CD4-positive, alpha-beta T cell treated with Interleukin-1 beta for 1 hour (primary cell): ENCODE data around the gene OBP2B.
"Not testable (repeated sequence)": the region's sequence is repeated elsewhere in the genome, so short reads cannot be mapped to it uniquely, and the experiment has no call there.

ENCODE experiments used
- DNase-seq, 2 donors: peaks; one replicate each; pipeline ENCODE4 v3.0.0-alpha.2; 2020 to 2022

OBP2B gene

DNA sequence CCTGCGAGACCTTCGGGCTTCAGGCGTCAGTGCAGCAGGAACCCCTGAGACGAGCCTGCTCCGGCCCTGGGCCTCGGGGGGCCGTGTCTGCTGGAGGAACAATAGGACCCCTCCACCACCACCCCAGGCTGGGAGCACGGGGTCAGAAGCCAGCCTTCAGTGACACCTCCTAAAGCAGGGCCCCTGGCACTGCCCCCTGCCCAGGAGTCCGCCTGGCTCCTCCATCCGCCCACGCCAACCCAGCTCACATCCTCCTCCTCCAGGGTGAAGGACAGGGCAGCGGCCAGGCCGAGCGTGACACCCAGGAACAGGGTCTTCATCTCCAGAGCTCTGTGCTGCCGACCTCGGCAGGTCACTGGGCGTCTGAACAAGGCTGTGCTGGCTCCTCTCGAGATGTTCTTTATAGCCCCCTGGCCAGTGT, at the start of gene OBP2B:
OBP2B (minus strand) TSS at position 371 of the 421 bp plus-strand sequence; CDS start at position 320, 51 bp downstream.
- not testable (repeated sequence) for DNase-seq

DNA sequence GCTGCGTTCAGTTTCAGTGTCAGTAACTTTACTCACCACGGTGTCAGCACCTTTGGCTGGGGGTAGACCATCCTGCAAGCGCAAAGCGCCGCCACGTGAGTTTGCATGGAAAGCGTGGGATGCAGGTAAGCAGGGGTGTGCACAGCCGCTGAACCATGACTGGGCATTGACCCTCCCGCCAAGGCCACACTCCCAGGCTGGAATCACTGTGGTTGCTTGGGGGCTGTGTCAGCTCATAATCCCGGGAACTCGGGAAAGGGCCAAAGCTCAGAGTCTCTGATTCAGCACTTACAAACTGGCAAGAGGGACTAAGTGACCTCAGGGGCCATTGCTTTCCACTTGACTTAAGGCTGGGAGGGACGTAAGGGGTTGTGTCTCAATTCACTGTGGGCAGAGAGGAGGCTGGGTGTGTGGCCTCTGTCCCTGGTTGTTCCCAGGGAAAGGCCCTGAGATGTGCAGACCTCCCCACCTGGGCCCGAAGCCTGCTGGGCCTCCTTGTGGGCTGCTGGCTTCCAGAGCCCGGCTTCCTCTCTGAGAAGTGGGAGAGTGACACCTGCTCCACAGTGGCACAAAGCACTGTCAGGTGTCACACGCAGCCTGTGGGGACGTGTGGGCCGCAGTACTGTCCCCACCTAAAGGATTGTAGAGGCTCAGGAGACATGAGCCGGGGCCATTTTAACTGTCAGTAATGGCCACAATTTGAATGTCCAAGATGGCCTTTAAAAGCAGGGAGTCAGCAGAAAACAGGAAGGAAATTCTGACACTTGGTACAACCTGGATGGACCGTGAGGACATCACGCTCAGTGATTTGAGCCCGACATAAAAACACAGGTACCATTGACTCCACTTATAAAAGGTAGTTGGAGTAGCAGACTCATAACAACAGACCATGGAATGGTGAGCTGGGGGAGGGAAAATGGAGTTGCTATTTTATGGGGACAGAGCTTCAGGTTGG, 49.3 kb upstream of the OBP2B start:
- no peak for DNase-seq

- DNase-seq, result no peak
These were observed 48.5 kb upstream of the OBP2B start for GRCh38 chr9:133257465-133257956.

DNA sequence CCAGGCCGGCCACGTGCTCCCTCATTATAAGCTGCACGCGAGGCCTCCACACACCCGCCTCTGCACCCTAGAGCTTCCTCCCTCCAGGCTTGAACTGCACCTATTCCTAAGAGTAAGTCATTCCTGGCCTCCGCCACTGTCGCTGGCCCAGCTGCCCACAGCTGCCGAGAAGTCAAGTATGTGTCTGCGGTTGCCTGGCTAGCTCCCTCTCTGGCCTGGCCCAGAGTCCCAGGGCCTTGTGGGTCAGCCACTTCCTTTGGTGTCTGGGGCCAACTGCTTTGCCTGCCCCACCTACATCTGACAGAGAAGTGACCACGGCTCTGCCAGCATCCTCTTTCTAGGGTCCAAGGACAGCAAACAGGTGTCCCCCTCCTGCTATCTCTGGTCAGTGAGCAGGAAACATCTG, 47.6 kb upstream of the OBP2B start:
- no peak for DNase-seq

DNA sequence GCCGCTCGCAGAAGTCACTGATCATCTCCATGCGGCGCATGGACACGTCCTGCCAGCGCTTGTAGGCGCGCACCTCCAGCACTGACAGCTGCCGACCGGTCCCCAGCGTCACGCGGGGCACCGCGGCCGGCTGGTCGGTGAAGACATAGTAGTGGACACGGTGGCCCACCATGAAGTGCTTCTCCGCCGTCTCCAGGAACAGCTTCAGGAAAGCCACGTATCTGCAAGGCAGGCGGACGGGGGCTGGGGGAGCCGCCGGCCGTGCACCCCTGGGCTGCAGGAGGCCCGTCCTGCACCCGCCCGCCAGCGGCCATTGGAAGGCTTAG, 47.0 kb upstream of the OBP2B start:
- no peak for DNase-seq

- DNase-seq, result no peak
These were observed 46.5 kb upstream of the OBP2B start for GRCh38 chr9:133255371-133256135.

DNA sequence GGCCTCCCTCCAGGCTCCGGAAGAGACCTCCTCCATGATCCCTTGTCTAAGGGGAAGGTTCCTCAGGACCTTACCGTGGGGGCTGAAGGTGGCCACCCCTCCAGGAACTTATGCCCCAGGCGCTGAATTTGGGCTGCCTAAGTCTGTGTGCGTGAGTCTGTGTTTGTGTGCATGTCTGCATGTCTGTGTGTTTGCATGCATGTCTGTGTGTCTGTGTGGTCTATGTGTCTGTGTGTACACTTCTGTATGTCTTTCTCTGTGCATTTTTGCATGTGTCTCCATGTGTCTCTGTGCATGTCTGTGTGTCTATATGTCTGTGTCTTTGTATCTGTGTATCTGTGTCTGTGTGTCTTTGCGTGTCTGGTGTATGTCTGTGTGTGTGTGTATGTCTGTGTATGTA, 45.4 kb upstream of the OBP2B start:
- DNase-seq, result no peak

DNA sequence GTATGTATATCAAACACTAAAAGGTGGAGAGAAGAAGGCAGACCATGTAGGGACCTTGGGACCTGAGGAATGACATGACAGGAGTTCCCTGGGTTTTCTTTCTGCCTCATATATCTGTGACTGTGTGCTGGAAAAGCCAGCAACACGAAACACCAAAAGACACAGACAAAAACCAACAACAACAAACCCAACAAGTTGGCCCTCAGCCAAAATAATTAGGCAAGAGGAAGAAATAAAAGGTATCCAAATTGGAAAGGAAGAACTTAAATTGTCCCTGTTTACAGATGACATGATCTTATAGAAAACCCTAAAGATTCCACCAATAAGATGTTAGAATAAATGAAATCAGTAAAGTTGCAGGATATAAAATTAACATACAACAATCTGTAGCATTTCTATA, 44.2 kb upstream of the OBP2B start:
- DNase-seq, result no peak

GRCh38 chr9:133252301-133253020, 43.4 kb upstream of the OBP2B start:
- DNase-seq, result peak in 1 of 2 donors; percentile 11

DNA sequence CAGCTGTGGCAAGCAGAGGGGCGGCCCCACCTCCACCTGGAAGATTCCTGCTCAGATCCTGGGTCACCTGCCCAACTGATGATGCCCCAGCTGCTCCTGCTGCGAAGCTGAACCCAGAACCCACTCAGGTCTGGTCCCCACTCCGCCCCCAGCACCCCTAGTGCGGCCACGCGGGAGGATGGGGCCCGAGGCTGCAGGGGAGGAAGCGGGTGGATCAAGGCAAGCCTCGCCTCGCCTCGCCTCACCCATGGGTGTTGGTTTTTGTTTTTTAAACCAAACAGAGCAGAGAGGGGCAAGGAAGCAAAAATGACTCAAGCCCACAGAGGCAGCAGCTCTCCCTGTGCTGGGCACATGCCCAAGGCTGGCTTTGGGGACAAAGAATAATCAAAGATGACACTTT, 42.7 kb upstream of the OBP2B start:
- peak in 1 of 2 donors; percentile 18 for DNase-seq

DNA sequence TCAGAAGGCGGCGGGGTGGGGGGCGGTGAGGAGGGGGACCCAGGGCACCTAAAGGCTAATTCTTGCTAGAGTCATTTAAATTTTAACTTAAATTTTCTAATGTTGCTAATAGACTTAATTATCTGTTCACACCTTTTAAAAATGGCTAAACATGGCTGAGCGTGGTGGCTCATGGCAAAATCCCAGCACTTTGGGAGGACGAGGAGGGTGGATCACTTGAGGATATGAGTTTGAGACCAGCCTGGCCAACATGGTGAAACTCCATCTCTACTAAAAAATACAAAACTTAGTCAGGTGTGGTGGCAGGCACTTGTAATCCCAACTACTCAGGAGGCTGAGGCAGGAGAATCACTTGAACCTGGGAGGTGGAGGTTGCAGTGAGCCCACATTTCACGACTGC, 42.2 kb upstream of the OBP2B start:
- DNase-seq, result not testable (repeated sequence)

GRCh38 chr9:133250741-133251170, 41.7 kb upstream of the OBP2B start:
- no peak for DNase-seq

DNA sequence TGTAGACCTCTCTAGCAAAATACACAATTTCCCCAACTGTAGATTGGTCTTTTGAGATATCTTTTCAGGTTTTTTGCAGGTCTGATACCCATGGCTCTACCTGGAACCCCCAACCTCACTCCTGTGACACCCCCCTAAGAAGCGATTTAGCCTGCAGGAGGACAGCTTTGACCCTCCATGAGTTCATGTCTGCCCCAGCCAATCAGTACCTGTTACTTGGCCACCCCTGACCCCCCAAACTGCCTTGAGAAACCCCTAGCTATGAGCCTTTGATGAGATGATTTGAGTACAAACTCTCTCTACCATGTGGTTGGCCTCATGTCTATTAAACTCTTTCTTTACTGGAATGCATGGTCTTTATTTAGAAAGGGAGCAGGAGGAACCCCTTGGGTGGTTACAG, 40.3 kb upstream of the OBP2B start:
- DNase-seq, result no peak

DNA sequence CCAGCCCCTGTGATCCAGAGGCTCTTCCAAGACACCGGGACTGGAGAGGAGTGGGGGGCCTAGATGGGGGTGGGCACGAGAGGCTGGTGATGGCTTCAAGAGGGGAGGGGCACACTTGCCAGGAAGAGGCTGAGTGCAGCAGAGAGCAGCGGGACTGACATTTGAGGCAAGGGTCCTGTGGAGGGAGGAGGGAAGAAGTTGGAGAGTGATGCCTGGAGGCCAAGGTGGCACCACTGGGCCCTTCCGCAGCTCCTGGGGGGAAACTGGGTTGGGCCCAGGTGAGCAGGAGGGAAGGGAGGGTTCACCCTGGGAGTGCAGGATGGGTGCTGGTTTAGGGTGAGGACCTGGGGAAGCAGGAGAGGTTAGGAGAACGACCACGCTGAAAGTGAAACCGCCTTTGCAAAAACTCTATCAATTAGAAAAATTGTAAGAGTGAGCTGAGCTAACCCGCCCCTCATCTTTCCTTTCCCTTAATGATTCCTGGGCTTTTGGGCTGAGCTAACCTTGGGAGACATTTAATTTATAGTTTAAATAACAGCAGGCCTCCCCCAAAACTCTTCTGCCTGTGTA, 39.8 kb upstream of the OBP2B start:
- DNase-seq, result no peak

GRCh38 chr9:133247632-133248031, 38.6 kb upstream of the OBP2B start:
- DNase-seq, result no peak

DNA sequence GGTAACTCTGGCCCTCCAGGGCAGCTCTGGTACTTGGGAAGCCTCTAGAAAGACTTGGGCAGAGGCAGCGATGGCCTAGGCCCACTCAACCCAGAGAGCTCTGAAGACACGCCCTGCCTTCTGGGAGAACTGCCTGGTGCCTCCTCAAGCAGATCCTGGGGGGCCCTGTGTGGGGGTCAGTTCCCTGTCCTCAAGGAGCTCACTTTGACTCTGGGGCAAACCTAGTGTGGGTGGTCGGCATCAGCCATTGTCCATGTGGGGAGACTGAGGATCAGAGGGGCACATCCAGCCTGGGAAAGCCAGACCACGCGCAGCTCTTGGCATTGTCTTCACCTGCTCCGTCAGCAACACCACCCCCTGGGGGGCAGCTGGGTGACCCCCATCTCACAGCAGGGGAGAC, 37.9 kb upstream of the OBP2B start:
- no peak for DNase-seq

- no peak for DNase-seq
These were observed 37.5 kb upstream of the OBP2B start for GRCh38 chr9:133246562-133246961.

DNA sequence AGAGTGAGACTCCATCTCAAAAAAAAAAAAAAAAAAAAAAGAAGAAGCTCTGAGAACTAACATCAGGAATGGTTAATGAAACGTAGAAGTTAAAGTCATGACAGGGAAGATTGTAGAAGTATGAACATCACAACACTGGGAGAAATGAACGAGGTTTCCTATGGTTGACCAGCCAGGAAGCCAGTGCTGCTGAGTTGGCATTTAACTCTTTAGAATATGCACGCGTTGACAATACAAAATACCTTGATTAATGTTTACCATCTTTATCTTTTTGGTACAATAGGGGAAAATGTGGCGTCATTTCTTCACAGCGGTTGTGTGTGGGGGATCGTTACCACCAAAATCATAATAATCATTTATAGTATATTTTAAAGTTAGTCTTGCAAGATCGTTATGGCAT, 33.9 kb upstream of the OBP2B start:
- DNase-seq, result no peak

- DNase-seq, result no peak
These were observed 33.2 kb upstream of the OBP2B start for GRCh38 chr9:133242241-133242640.

GRCh38 chr9:133239533-133240090, 30.6 kb upstream of the OBP2B start:
- no peak for DNase-seq

GRCh38 chr9:133238851-133239532, 29.9 kb upstream of the OBP2B start:
- peak; percentile 64 to 77 for DNase-seq
